CD4-positive, alpha-beta T cell (primary cell): ENCODE results near the gene APPL2. TPM values are rescaled to one million over a fixed set of nuclear protein-coding genes. Genes with fewer than 3 reads are reported as not detected.

Experiments
- ATAC-seq: fragments of 200-7000 bp; cut with Tn5 transposase; one replicate; pipeline ENCODE4 v1.10.0; 2022; ENCODE audit warnings: mild to moderate bottlenecking; ENCODE audit not compliant: poor library complexity
- CTCF ChIA-PET: fragments of 350-600 bp; sonication (Branson Sonifier 250); formaldehyde crosslinking; loops from one replicate; lab custom pipeline; 2021; ENCODE audit warnings: antibody characterized with exemption, inconsistent platforms; lab: Charles Lee
- POLR2A ChIA-PET: fragments of 350-600 bp; sonication (Branson Sonifier 250); formaldehyde crosslinking; loops from one replicate; lab custom pipeline; 2021; ENCODE audit warnings: antibody characterized with exemption, inconsistent platforms; lab: Charles Lee
- DNase-seq, 14 experiments: peaks; one replicate each; pipeline ENCODE4 v3.0.0-alpha.2; 2013 to 2020; ENCODE audit warnings: mixed read lengths in 2 of 14
- H3K27ac ChIP-seq, 2 donors: one replicate each; pipeline versions ENCODE4 v1.5.1 to v1.7.0; 2013; ENCODE audit warnings: low read length in 2 of 2, low read depth in 1 of 2, mild to moderate bottlenecking in 1 of 2
- H3K27me3 ChIP-seq, 2 experiments: 1 replicate in 1 of 2; 2 replicates in 1 of 2; pipeline versions ENCODE4 v1.6.1 to v1.7.0; 2013; ENCODE audit warnings: low read length in 2 of 2, control low read depth in 1 of 2, mild to moderate bottlenecking in 1 of 2, moderate library complexity in 1 of 2; ENCODE audit not compliant: insufficient read depth in 2 of 2, control insufficient read depth in 1 of 2
- H3K36me3 ChIP-seq: one replicate; pipeline ENCODE4 v1.6.1; 2013; ENCODE audit warnings: low read length, control low read depth; ENCODE audit not compliant: insufficient read depth
- H3K4me1 ChIP-seq: one replicate; pipeline ENCODE4 v1.6.1; 2013; ENCODE audit warnings: low read length, control low read depth; ENCODE audit not compliant: insufficient read depth
- H3K4me3 ChIP-seq: one replicate; pipeline ENCODE4 v1.5.1; 2013; ENCODE audit warnings: mild to moderate bottlenecking, low read length, moderate library complexity
- H3K9me3 ChIP-seq, 2 experiments: 1 replicate in 1 of 2; 2 replicates in 1 of 2; pipeline versions ENCODE4 v1.6.1 to v1.7.0; 2013; ENCODE audit warnings: low read length in 2 of 2, mild to moderate bottlenecking in 2 of 2, control low read depth in 1 of 2, moderate library complexity in 1 of 2; ENCODE audit not compliant: control insufficient read depth in 1 of 2, insufficient read depth in 1 of 2
- H3K27ac Mint-ChIP-seq: one replicate; pipeline ENCODE4 v1.8.0; 2020; ENCODE audit warnings: mixed read lengths
- H3K27me3 Mint-ChIP-seq: one replicate; pipeline ENCODE4 v1.8.0; 2021; ENCODE audit warnings: mixed read lengths
- H3K36me3 Mint-ChIP-seq: one replicate; pipeline ENCODE4 v1.8.0; 2021; ENCODE audit warnings: low read depth, mixed read lengths
- H3K4me1 Mint-ChIP-seq: one replicate; pipeline ENCODE4 v1.8.0; 2021; ENCODE audit warnings: low read depth, mixed read lengths
- H3K4me3 Mint-ChIP-seq: one replicate; pipeline ENCODE4 v1.8.0; 2020; ENCODE audit warnings: mild to moderate bottlenecking, mixed read lengths
- H3K9me3 Mint-ChIP-seq: one replicate; pipeline ENCODE4 v1.8.0; 2020; ENCODE audit warnings: mixed read lengths
- intact Hi-C, 2 experiments: fragments of 100-400 bp; cut with DNase I in 1 of 2; cut with micrococcal nuclease in 1 of 2; formaldehyde crosslinking; loops; one replicate each; pipeline versions ENCODE4 v1.15.1 to v1.9.0; 2023 to 2025; cut with DNase I, micrococcal nuclease
- total RNA-seq, 174 experiments: library from RNA in 2 of 174; stranded (reverse) in 2 of 174; gene quantifications; one replicate each; pipeline ENCODE4 v1.2.3 and lab custom pipeline; 2021 to 2026
- TF ChIP-seq, protein P1 (sequence below): fragments of 200-600 bp; IDR thresholded peaks from one replicate; pipeline ENCODE4 v1.8.0; 2022; ENCODE audit warnings: antibody characterized with exemption, mild to moderate bottlenecking

The APPL2 gene
- total RNA-seq, 2 experiments from 2014 or later = 58.8 to 59.9 TPM

DNA sequence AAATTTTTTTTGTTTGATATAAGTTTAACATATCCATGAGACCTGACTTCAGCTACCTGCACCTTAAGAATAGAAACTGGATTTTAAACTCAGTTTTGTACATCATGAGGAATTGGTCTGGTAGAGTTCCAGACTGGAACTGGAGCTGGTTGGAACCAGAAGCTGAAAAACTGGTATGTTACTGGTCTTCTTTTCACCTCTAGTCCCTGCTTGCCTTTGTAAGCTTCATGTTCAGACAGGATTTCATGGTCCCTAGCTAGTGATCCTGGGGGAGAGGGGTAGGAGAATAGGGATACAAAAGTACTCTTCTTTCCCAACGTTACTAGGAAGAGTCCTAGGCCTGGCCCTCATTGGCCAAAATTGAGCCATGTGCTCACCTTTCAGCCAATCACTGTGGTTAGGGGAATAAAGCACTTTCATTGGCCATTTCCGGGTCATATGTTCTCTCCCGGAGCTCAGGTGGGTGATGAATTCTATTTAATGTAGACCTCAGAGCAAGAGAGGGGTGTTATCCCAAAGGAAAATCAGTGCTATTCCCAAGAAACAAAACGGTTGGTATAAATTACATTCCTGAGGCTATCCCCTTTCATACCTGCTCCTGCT is 36.9 kb upstream of the APPL2 start:
- no peaks in the 10 kb centered on the region for H3K4me1 Mint-ChIP-seq
- ChIA-PET CTCF (interaction anchor here (1.3 kb wide), 1 partner anchor 105 kb away, joined by 3 read pairs; no protein-coding TSS in a partner anchor), POLR2A (no interaction called here)
- DNase-seq (no peak), ATAC-seq (no peak)
- Histone ChIP-seq H3K36me3 (no peaks in the 10 kb centered on the region), H3K27me3 (no peaks in the 10 kb centered on the region), H3K4me1 (no peaks in the 10 kb centered on the region), H3K27ac (no peak overlapping the region), H3K9me3 (no peaks in the 10 kb centered on the region), H3K4me3 (no peak overlapping the region)
- H3K27me3 Mint-ChIP-seq = no peaks in the 10 kb centered on the region
- H3K4me3 Mint-ChIP-seq = no peak overlapping the region
- intact Hi-C loops = no loop called here
- no peaks in the 10 kb centered on the region for H3K9me3 Mint-ChIP-seq
- no peaks in the 10 kb centered on the region for H3K36me3 Mint-ChIP-seq
- TF ChIP-seq, protein P1, sequence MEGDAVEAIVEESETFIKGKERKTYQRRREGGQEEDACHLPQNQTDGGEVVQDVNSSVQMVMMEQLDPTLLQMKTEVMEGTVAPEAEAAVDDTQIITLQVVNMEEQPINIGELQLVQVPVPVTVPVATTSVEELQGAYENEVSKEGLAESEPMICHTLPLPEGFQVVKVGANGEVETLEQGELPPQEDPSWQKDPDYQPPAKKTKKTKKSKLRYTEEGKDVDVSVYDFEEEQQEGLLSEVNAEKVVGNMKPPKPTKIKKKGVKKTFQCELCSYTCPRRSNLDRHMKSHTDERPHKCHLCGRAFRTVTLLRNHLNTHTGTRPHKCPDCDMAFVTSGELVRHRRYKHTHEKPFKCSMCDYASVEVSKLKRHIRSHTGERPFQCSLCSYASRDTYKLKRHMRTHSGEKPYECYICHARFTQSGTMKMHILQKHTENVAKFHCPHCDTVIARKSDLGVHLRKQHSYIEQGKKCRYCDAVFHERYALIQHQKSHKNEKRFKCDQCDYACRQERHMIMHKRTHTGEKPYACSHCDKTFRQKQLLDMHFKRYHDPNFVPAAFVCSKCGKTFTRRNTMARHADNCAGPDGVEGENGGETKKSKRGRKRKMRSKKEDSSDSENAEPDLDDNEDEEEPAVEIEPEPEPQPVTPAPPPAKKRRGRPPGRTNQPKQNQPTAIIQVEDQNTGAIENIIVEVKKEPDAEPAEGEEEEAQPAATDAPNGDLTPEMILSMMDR = no peak
- H3K27ac Mint-ChIP-seq = no peak overlapping the region

DNA sequence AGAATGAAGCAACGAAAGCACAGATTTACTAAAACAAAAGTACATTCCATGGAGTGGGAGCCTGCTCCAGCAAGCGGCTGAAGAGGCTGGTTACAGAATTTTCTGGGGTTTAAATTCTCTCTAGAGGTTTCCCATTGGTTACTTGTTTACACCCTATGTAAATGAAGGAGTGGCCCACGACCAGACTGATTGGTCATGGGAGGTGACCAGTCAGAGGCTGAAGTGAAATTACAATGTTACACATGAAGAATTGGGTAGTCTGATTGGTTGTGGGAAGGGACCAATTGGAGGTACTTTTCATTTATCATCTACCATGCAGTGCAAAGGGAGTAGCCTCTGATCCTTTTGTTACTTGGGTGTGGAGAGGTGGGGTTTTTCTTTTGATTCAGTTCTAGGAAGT is 36.2 kb upstream of the APPL2 start:
- H3K4me3 Mint-ChIP-seq = no peak overlapping the region
- H3K27me3 Mint-ChIP-seq = no peaks in the 10 kb centered on the region
- no peak for ATAC-seq
- intact Hi-C loops = no loop called here
- no peak overlapping the region for H3K27ac Mint-ChIP-seq
- Histone ChIP-seq H3K9me3 (no peaks in the 10 kb centered on the region), H3K27me3 (no peaks in the 10 kb centered on the region), H3K4me3 (no peak overlapping the region), H3K4me1 (no peaks in the 10 kb centered on the region), H3K27ac (no peak overlapping the region), H3K36me3 (no peaks in the 10 kb centered on the region)
- ChIA-PET POLR2A (no interaction called here), CTCF (no interaction called here)
- no peaks in the 10 kb centered on the region for H3K4me1 Mint-ChIP-seq
- no peaks in the 10 kb centered on the region for H3K9me3 Mint-ChIP-seq
- TF ChIP-seq, protein P1 = no peak
- no peaks in the 10 kb centered on the region for H3K36me3 Mint-ChIP-seq
- no peak for DNase-seq

DNA sequence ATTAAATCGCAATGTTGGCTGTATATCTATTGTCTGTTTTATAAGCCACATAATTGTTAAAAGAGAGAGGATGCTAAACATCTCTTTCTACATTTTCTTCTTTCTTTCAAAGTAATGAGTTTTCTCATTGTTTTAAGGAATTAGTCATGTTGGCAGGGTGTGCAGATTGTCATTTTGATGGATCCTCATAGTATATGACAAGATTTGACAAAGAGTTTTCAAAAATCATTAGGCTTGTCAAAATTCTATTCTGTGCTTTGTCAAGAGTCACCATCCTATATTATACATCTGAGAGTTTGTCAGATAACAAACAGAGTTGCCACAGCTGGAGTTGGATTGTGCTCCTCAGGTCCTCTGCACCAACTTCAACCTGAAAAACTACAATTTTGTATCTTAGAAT is 35.4 kb upstream of the APPL2 start:
- TF ChIP-seq, protein P1 = no peak
- no peaks in the 10 kb centered on the region for H3K36me3 Mint-ChIP-seq
- no peaks in the 10 kb centered on the region for H3K9me3 ChIP-seq
- no peaks in the 10 kb centered on the region for H3K36me3 ChIP-seq
- H3K27me3 ChIP-seq = no peaks in the 10 kb centered on the region
- H3K27ac Mint-ChIP-seq = no peak overlapping the region
- no peaks in the 10 kb centered on the region for H3K9me3 Mint-ChIP-seq
- intact Hi-C loops = no loop called here
- ATAC-seq = no peak
- CTCF ChIA-PET = no interaction called here
- no peaks in the 10 kb centered on the region for H3K27me3 Mint-ChIP-seq
- no peak overlapping the region for H3K4me3 ChIP-seq
- H3K4me1 ChIP-seq = no peaks in the 10 kb centered on the region
- no peaks in the 10 kb centered on the region for H3K4me1 Mint-ChIP-seq
- H3K27ac ChIP-seq = no peak overlapping the region
- no peak for DNase-seq
- no peak overlapping the region for H3K4me3 Mint-ChIP-seq
- POLR2A ChIA-PET = no interaction called here
